Activated CD8-positive, alpha-beta memory T cell treated with anti-CD3 and anti-CD28 coated beads for 24 hours (primary cell): ENCODE results near the gene IPO11.
A peak's percentile ranks its signal among the peaks of the same experiment; 100 is the strongest.

Experiments
- DNase-seq: peaks from one replicate; pipeline ENCODE4 v3.0.0-alpha.2; 2020

Gene IPO11

DNA sequence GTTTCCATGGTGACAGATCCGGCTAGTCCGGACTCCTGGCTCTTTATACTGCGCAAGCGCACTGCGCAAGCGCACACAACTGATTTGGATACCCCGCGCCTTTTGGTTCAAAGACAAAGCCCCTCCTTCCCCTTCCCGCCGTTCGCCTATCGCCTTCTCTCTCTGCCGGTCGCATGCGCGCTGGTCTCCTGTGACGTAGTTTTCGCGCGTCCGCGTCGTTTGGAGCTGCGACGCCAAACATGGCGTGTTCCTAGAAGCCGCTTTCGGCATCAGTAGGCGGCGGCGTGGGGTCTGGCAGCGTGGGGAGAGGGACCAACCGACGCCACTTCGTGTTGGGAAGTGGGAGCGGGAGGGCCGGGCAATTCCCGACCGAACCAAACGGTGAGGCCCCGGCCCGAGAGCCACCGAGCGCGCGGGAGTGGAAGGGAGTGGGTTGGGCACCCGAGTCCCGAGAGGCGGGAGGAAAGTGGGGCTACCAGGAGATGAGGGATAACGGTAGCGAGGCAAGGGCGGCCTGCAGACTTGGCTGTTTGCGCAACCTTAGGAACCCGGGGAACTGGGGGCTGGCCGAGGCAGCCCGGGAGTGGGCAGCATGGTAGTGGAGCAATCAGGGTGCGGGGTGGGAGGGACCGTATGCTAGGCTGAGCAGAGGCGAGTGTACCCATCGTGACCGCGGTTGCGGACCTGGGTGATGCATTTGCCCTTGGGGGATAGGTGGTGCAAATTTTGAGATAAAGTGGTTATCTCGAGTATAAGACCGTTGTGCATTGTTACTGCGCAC, at the start of gene IPO11:
IPO11 (plus strand) TSS at position 215 of the 781 bp plus-strand sequence. CDS start 24,517 bp downstream, outside the sequence.
- peak; percentile 99 for DNase-seq

DNA sequence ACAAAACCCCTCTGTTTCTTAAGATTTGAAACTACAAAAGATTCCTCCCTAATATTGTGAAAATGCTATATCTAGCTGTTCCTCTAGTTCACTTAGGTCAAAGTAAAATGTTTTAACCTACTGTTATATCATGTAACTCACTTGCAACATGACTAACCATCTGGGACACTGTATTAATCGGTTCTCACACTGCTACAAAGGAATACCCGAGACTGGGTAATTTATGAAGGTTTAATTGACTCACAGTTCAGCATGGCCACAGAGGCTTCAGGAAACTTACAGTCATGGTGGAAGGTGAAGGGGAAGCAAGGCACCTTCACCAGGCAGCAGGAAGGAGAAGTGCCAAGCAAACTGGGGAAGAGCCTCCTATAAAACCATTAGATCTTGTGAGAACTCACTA, 43.5 kb upstream of the IPO11 start:
- DNase-seq: no peak

DNA sequence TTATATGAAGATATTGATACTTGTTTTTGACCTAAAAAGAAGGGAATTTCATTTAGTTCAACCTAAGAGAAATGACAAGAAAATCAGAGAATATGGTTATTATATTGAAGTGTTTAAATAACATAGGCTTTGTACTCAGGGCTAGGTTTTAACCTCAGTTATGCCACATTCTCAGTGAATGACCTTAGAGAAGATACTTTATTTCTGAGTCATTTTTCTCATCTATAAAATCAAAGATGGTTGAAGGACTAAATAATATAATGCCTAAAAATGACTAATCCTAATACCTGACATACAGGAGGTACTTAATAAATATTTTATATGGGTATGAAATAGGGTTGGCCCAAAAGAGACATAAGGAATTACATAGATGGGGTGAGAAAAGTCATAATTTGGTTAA, 41.2 kb upstream of the IPO11 start:
- DNase-seq: no peak

DNA sequence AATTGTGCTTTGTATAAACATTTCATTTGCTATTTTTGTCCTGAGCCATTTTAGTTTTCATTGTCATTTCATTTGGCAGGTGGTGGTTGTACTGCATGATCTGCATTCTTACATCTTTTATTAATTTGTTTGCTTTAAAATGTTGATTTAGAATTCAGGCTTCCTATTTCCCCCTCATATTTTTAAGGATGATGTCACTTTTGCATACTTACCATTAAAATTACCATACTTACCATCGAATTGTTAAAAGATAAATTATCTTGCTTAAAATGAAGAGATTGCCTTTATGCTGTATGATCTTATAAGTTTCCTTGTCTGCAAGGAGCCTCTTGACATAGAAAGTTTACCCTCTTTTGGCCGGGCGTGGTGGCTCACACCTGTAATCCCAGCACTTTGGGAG, 40.0 kb upstream of the IPO11 start:
- no peak for DNase-seq

DNA sequence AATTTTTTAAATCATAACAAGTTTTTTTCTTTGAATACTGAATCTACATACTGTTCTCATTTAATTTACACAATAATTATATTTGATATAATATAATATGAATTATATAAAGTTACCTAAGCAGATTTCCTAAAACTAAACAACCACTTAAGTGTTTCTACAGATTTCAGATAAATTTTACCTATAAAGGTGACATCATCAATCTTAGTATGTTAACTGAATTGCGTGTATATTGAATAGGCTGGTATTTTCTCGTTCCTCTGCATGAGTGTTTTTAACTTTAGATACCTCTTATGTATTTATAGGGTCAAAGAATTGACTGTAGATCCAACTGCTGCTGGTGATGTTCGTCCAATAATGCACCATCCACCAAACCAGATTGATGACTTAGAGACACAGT, 39.2 kb upstream of the IPO11 start:
- no peak for DNase-seq

DNA sequence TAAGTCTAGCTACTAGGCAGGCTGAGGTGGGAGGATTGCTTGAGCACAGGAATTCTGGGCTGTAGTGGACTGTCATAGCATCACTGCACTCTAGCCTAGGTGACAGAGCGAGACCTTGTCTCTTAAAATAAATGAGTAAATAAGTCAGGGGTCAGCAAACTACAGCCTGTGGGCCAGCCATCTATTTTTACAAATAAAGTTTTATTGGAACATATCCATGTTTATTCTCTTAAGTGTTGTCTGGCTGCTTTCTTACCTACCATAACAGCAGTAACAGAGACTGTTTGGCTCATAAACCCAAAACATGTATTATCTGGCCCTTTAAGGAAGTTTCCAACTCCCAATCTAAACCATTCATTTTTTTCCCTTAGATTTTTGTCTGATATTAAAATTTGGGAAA, 38.5 kb upstream of the IPO11 start:
- DNase-seq: no peak

DNA sequence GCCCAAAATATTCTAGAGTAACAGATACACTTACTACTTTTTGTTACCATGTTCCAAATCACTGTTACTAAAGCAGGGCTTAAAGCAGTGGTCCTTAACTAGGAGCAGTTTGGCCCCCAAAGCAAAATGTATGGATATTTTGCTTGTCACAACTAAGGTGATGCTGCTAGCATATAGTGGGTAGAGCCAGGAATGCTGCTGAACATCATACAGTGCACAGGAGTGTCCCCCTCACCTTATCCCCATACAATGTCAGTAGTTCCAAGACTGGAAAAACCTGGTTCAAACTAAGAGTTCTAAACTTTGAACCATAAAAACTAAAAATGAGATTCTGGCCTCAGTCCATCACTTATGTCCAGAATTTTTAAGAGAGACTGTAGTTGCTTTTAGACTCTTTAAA, 36.9 kb upstream of the IPO11 start:
- no peak for DNase-seq

DNA sequence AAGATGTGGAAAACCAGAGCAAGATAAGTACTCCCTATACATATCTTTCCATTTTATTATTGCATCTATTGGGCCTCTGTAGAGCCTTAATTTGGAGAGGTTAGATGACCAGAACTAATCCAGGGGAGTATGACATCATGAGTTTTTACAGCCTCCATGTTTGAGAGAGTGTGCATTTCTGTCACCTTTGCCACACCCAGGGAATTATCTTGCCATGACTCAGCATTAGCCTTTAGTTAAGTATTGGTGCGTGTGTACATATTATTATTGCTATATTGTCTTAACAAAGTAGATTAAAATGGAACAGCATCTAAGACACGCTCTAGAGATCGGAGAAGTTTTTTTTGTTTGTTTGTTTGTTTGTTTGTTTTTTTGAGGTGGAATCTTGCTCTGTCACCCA, 36.5 kb upstream of the IPO11 start:
- DNase-seq: no peak

DNA sequence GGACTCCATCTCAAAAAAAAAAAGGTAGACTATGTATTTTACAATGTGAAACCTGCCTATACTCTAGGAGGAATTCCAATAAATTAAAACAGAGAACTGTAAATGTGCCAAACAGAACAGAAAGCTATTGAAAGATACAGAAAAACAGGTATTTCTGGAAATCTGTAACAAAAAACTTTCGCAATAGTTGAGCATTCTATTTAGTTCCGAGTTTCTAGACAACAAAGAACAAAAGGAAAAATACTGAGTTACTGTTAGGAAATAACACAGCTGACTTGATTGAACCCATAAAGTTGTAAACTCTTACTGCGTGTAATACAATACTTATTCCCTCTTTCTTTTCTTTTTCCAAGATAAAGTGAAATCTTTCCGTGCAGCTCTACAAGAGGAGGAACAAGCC, 27.4 kb upstream of the IPO11 start:
- no peak for DNase-seq

DNA sequence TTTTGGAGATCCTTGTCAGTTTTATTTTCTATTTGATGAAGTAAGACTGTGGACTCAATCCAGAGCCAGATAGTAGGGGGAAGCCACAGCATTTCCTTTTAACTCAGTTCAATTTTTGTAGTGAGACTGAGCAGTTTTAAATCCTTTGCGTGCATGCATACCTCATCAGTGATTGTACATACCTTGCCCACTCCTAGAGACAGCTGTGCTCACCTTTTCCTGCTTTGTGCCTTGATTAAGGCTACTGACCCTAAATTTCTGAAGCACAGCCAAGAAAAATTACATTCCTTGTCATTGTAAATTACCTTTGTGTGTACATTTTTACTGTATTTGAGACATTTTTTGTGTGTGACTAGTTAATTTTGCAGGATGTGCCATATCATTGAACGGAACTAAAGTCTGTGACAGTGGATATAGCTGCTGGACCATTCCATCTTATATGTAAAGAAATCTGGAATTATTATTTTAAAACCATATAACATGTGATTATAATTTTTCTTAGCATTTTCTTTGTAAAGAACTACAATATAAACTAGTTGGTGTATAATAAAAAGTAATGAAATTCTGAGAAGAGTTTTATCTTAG, 26.7 kb upstream of the IPO11 start:
- no peak for DNase-seq

DNA sequence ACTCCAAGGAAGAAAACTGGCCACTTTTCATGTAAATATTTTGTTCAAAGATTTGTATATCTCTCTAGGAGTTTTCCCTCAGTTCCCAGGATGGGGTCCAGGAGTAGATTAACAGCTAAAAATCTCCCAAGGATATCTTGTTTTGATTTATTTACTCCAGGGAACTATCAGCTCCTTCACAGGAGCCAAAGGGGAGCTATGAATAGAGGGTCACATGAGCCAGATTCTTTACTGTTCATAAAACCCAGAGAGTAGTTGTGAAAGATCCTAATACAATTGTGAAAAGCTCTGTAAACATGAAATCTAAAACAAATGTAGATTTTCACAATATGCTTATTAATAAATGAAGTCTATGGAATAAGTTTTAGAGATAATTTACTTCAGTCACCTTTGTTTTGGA, 25.7 kb upstream of the IPO11 start:
- DNase-seq: no peak

DNA sequence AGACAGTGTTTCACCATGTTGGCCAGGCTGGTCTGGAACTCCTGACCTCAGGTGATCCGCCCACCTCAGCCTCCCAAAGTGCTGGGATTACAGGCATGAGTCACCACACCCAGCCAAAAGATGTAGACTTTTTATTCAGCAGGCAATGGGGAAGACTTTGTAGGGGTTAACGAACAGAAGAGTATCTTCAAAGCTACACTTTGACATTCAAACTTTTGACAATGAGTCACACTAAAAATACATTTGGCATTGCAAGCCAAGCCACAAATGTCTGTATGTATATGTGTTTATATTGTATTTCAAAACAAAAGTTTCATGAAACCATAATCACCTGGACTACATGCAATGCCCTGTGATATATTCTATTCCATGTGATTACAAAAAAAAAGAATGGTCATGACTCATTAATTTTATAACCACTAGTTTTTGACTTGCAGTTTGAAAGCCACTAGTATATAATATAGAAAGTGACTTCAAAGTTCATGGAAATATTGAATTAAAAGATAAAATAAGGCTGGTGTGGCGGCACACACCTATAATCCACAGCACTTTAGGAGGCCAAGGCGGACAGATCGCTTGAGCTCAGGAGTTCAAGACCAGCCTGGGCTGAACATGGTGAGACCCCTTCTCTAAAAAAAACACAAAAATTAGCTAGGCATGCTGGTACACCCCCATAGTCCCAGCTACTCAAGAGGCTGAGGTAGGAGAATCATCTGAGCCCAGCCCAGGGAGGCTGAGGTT, 17.2 kb upstream of the IPO11 start:
- DNase-seq: no peak

DNA sequence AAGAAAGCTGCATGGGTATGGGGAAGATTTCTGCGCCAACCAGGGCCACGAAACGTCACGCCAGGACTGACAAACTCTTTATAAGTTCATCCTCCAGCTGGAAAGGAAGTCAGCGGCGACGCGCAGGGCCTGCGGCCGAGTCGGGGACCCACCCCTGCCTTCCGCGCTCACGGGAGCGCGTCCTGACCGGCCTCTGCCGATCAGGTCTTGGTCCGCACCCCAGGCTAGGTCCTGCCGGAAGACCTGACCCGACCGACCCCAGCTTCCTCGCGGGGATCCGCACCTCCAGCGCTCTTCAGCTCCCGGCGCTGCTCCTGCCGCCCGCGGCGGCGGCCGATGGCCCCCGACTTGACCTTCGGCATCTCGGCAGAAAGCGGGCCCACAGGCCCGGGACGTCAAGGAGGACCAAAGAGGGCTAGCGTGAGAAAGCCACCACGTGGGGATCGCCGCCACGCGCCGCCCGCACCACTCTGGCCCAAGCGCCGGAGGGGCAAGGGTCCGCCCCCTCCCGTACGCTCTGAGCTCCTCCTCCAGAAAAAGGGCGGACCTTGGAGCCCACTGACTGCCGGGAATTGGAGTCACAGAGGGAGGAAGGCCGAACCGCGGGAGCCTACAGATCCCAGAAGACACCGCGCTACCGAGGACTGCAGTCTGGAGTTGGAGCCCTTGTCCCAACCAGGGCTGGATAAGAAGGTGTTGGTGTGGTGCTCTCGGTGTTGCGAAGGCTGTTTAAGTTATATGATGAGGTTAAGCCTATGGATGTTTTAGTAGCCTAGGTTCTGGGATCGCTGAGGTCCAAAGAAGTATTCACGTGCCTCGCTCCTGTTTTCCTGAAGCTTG, 8.9 kb upstream of the IPO11 start, which contains the start of gene DIMT1:
DIMT1 (minus strand) TSS at position 495 of the 840 bp plus-strand sequence; CDS start at position 362, 133 bp downstream.
- peak; percentile 94 for DNase-seq

DNA sequence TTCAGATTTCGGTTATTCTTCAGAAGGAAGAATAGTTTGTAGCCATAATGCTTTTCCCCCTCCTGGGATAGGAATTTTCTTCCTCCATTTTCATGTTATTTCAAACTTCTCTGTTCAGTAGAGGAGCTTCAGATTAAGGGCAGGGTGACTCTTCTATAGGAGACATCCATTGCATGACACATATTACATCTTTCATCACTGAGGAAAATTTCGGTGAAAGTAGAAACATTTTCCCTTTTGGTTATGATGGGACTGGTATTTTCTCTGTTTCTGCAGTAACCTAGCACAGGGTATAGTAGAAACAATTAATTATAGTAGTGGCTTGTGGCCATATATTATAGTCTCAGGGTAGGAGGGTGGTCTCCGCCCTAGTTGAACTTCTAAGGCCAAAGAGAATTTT, 1.1 kb downstream of the IPO11 start:
- no peak for DNase-seq

DNA sequence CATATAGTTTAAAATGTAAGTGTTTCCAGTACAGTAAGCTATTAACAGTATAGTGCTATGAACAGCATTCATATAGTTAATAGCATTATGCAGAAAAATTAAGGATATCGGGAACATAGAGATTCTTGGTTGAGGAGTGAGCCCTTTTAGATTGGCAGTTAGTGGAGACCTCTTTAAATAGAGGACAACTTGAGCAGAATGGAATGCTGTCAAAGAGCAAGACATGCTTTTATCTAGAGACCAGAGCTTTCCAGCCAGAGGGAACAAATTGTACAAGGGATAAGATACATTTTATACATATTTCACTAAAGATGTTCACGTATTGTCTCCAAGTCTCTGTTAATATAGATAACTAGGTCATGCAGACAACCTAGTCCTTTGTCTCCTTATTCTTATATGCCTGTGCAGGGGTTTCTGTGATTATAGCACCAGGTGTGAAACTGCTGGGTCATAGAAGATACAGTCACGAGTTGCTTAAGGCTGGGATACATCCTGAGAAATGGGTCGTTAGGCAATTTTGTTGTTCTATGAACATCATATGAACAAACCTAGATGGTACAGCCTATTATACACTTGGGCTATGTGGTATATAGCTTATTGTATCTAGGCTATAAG, 6.0 kb downstream of the IPO11 start:
- no peak for DNase-seq

DNA sequence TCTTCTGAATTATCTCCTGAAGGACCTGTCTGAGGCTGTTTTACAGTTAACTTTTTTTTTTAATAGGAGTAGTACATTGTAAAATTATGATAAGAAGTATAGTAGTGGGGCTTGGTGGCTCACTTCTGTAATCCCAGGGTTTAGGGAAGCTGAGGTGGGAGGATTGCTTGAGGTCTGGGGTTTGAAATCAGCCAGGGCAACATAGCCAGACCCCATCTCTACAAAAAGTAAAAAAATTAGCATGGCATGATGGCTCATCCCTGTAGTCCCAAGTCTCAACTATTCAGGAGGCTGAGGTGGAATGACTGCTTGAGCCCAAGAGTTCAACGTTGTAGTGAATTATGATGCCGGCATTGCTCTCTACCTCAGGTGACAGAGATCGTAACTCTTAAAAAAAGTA, 7.0 kb downstream of the IPO11 start:
- DNase-seq: no peak

DNA sequence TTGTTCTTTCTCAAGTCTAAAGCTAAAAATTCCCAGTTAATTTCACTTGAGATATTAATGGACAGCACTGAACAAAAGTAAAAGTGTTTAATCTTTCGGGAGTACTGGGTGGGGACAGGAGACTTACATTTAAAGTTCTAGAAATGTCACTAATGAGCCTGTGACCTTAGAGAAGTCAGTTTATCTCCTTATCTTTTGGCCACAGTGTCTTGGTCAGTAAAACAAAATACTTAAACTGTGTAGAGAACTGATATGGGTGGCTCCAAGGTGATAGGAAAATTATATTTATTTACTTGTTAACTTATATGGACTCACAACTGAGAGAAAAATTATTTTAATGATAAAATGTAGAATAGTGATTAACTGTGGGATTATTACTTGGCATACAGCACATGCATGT, 8.9 kb downstream of the IPO11 start:
- no peak for DNase-seq

DNA sequence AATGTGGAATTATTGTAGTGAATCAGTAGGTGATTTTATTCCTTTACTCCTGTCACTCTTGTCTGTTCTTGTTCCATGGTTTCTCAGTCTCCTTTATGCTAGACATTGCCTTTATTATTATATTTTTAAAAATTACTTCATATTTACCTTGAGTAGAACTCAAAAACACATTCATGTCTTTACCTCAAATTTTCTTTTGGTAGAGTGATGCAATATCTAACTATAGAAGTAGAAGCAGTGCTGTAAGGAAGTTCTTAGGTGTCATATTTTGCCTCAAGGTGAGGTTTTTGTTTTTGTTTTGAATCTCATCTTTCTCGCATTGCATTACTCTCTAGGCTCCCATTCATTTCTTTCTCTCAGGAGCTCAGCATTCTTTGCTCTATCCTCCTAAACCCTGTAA, 12.2 kb downstream of the IPO11 start:
- DNase-seq: no peak

DNA sequence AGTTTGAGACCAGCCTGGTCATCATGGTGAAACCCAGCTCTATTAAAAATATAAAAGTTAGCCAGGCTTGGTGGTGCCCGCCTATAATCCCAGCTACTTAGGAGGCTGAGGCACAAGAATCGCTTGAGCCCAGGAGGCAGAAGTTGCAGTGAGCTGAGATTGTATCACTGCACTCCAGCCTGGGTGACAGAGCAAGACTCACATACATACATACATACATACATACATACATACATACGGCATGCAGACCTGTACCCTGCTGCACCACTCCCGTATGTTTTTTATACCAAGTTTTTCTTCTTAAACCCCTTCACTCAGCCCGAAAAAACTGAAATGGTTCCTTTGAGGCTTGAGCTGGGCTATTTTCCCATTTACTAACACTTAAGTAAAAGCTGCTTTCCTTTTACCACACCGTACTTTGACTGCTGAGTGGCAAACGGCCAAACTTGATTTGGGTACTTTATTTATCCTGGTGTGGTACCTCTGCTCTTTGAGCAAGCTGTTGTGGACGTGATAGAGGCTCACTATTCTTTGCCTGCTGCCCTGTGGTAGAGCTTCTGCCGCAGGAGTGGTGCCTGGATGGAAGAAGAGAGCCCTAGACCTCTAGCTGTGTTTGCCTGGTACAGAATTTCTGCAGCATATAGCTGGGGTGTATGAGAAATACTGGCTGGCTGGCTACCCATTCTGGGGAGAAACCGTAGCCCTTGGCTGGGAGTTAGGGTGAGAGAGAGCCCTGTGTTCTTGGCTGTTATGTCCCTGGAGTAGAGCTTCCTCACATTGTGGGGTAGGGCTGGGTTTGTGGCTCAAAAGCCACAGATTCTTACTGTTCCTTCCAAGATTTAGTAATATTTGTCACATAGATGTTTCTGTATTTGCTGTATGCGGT, 19.4 kb downstream of the IPO11 start:
- DNase-seq: no peak

DNA sequence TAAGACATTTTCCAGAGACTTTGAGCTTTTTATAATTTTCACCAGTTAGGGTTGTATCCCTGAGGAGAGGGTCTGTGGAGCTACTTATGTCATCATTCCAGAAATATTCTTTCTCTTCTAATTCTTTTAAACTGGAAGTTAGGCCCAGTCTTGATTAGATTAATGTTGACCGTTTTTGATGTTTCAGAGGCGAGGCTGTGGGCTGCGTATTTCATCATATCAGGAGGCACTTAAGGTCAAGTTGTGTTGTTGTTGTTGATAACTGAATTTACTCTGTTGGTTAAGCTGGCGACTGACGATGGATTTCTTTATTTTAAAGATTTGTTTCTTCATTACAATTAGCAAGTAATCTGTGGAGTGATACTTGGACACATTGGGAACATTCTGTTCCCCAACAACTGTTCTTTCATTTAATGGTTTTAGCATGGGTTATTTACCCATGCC, 20.1 kb downstream of the IPO11 start:
- no peak for DNase-seq

DNA sequence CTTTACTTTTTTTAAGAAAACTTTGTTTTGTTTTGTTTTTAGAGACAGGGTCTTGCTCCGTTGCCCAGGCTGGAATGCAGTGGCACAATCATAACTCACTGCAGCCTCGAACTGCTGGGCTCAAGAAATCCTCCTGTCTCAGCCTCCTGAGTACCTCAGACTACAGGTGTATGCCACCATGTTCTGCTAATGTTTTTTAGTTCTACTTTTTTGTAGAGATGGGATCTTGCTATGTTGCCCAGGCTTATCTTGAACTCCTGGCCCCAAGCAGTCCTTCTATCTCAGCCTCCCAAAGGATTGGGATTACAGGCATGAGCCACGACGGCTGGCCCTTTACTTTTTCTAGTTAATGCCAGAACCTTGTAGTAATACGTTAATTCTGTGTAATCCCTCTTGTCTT, 36.0 kb downstream of the IPO11 start:
- DNase-seq: no peak

DNA sequence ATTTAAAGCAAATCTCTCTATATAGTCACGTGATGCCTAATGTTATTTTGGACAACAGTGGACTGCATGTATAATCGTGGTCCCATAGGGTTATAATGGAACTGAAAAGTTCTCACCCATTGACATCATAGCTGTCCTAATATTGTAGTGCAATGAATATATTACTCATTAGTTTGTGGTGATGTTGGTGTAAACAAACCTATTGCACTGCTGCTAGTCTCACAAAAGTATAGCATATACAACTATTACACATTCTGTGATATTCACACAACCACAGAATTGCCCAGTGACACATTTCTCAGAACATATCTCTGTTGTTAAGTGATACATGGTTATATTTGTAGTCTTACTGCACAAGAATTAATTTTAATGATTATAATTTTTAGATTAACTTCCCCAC, 37.7 kb downstream of the IPO11 start:
- no peak for DNase-seq
